Thyroid gland (tissue), 4 donors: ENCODE measurements around the gene ZNG1E.
"Not testable (repeated sequence)": the region's sequence is repeated elsewhere in the genome, so short reads cannot be mapped to it uniquely, and the experiment has no call there.

ENCODE experiments used
- CTCF ChIP-seq, 6 experiments: fragments of 200-600 bp in 3 of 6; fragments of 450-650 bp in 3 of 6; sonication (generic) in 3 of 6; IDR thresholded peaks; one replicate each; pipeline ENCODE4 v1.5.1; 2016 to 2019; ENCODE audit warnings: antibody characterized with exemption in 6 of 6, mild to moderate bottlenecking in 2 of 6, inconsistent platforms in 1 of 6, moderate library complexity in 1 of 6
- POLR2A ChIP-seq, 2 donors: fragments of 450-650 bp; IDR thresholded peaks; one replicate each; pipeline ENCODE4 v1.6.1; 2017; ENCODE audit warnings: antibody characterized with exemption in 2 of 2, mild to moderate bottlenecking in 2 of 2, moderate library complexity in 1 of 2

DNA sequence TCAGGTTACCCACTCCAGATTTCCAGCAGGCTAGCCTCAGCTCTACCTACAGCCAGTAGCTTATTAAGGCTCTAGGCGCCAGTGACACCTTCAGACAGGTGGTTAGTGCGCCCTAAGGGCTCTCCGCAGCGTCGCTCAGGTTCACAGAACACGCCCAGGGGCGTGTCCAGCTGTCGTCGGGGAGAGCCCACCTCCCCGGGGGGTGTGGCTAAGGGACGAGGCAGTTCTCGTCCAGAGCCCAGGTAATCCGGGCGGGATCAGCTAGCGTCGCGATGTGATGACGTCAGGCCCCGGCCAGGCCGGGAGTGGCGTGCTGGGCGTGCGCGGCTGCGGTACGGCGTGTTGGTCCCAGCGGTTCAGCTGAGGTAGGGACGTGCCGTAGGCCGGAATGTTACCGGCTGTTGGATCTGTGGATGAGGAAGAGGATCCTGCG, at the start of gene ZNG1E:
- not testable (repeated sequence) for TF ChIP-seq CTCF (IDR thresholded peaks at IDR 0.05)
- TF ChIP-seq POLR2A (IDR thresholded peaks at IDR 0.05): peak in 1 of 2 donors; percentile 30
